HG03575 (cell line): Measurements from ENCODE around the gene NHP2.
"Not testable (repeated sequence)": the region's sequence is repeated elsewhere in the genome, so short reads cannot be mapped to it uniquely, and the experiment has no call there.

Source experiments
- ATAC-seq: cut with Tn5 transposase; IDR thresholded peaks from one replicate; pipeline ENCODE4 v1.9.1; 2021; ENCODE audit not compliant: unreplicated experiment, insufficient number of reproducible peaks, low FRiP score; ENCODE audit errors: extremely low read depth

NHP2 gene

GRCh38 chr5:178153530-178154340 lies at the start of gene NHP2:
TSS of gene NHP2 (minus strand) at chr5:178153885. CDS start at chr5:178153817, 68 bp downstream.
- ATAC-seq = peak; percentile 90

- ATAC-seq = no peak
Observed at GRCh38 chr5:178202541-178202940, 48.9 kb upstream of the NHP2 start.

DNA sequence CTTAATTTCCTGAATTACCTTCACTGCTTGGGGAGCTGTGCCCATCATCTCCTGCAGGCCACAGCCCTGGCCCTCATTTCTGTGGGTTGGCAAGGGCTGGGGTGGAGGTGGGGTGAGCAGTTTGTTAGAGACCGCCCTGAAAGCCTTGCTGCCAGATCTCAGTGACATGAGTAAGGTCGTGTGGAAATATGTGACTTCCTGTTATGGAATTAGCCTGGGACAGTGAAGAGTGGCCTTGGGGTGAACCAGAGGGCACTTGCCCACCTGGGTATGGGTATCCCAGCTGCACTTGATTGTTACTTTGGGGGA lies 48.2 kb upstream of the NHP2 start:
- ATAC-seq = no peak

GRCh38 chr5:178201221-178201926 lies 47.7 kb upstream of the NHP2 start:
- no peak for ATAC-seq

GRCh38 chr5:178199581-178200434 lies 46.1 kb upstream of the NHP2 start:
- no peak for ATAC-seq

DNA sequence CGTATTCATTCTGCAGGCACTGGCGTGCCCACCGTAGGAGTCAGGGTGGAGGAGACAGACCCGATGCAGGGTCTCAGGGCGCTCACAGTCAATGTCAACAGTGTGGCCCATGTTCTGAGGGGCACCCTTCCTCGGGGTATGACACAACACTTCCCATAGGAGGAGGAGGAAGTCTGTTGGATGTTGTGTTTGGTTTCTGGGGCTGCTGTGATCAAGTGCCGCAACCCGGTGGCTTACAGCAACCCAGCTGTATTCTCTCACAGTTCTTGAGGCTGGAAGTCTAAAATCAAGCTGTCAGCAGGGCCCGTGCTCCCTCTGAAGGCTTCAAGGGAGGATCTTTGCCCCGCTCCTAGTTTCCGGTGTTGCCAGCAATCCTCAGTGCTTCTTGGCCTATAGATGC lies 45.0 kb upstream of the NHP2 start:
- no peak for ATAC-seq

DNA sequence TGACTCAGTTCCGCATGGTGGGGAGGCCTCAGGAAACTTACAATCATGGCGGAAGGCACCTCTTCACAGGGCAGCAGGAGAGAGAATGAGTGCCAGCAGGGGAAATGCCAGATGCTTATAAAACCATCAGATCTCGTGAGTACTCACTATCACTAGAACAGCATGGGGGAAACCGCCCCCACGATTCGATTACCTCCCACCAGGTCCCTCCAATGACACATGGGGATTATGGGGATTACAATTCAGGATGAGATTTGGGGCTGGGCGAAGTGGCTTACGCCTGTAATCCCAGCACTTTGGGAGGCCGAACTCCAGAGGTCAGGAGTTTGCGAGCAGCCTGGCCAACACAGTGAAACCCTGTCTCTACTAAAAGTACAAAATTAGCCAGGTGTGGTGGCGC lies 44.5 kb upstream of the NHP2 start:
- not testable (repeated sequence) for ATAC-seq

- no peak for ATAC-seq
Observed at GRCh38 chr5:178196986-178197385, 43.3 kb upstream of the NHP2 start.

DNA sequence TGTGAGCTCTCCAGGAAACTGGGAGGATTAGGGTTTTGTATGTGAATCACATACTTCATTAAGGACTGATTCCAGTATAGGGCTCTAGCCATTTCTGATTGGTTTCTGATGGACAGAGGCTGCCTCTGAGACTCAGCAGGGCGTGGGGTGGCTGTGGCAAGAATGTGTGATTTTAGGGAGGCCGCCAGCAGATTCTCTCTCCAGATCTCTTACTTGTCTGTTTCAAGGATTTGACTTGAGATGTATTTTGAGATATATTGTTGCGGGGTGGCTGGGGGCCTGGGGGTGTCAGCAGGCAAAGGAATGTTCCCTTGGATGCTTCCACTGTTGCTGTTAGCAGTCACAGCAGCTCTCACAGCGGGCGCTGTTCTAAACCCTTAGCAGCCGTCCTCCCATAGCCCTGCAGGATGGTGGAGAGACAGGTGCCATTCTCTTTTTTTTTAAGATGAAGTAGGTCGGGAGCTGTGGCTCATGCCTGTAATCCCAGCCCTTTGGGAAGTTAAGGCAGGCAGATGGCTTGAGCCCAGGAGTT lies 42.7 kb upstream of the NHP2 start:
- no peak for ATAC-seq

- ATAC-seq = no peak
Observed at GRCh38 chr5:178194026-178194425, 40.3 kb upstream of the NHP2 start.

- ATAC-seq = no peak
Observed at GRCh38 chr5:178193251-178193809, 39.6 kb upstream of the NHP2 start.

GRCh38 chr5:178192787-178193186 lies 39.1 kb upstream of the NHP2 start:
- no peak for ATAC-seq

- ATAC-seq = no peak
Observed at GRCh38 chr5:178192244-178192643, 38.6 kb upstream of the NHP2 start.

DNA sequence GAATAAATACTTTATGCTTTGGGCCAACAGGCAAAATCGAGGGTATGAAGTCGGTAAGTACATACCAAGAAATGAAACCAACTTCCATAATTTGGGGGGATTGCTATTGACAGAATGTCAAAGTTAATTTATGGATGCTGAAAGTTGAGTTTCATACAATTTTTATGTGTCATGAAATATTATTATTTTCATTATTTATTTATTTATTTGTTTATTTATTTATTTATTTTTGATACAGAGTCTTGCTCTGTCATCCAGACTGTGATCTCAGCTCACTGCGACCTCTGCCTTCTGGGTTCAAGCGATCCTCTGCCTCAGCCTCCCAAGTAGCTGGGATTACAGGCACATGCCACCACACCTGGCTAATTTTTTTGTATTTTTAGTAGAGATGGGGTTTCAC lies 38.0 kb upstream of the NHP2 start:
- ATAC-seq = no peak

- no peak for ATAC-seq
Observed at GRCh38 chr5:178189433-178189832, 35.7 kb upstream of the NHP2 start.

DNA sequence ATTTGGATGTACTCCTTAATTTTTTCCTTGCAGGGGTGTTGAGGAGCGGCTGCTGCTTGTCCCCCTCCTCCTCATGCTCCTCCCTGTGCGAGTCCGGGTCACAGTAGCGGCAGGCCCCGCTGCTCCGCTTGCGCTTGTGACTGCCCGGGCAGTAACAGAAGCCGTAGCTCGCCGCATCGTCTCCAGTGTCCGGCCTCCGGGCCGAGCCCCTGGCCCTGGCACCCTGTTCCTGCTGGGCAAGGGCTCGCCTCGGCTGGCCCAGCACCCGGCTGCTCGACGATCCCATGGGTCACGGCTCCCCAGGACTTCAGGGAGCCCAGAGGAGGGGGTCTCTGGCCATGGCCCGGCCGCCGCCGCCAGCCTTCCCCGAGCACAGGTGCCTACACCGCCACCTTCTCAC lies 33.3 kb upstream of the NHP2 start, which contains the start of gene GMCL2:
TSS of gene GMCL2 (minus strand) at position 358 of the 400 bp plus-strand sequence. CDS start at position 286, 72 bp downstream.
- ATAC-seq = no peak

DNA sequence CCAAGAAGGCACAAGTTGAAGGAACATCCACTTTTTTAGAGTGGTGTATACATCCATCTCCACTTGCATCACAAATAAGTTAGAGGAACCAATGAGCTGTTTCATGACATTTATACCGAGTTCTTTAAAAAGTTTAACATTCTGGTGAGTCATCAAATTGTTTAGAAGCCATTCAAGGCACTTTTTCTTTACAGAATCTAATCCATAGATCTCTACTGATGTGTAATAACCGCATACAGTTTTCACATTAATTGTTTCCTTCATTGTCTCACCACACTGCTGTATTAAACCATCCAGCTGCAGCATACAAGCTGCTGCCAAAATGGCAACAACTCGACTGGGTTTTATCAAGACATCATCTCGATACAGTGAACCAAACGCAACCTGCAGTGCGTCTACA lies 32.7 kb upstream of the NHP2 start:
- no peak for ATAC-seq

DNA sequence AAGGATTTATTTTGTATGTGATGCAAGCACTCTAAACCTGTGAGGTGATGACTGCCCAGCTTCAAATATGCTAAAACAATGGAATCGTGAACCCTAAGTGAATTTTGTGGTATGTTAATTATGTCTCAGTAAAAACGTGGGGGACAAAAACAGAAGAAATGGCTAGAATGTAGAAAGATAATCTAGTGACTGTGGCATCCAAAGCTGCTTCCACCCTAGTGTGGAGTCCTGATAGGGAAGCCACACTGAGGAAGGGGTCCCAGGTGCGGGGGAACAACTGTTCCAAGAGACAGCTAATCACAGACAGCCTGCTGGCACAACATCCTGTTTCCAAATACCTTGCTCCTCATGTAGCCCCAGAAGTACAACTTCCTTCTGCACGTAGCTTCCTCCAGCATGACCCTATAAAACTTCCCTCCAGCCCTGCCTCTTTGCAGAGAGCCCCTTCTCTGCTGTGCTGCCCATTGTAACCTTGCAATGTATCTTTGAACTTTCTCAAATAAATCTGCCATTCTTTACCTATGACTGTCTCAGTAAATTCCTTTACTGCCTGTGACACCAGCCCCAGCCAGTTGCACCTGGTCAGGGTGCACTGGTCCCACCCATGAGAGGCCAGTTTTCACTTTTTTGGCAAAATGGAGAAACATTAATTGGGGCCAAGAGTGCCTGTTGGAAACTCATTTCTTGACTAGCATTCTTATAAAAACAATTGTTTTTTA lies 28.6 kb upstream of the NHP2 start:
- ATAC-seq = no peak
